Suppressor macrophage (primary cell): Measurements from ENCODE around the gene SPTA1.

ENCODE experiments used
- DNase-seq, 4 experiments: peaks; one replicate each; pipeline ENCODE4 v3.0.0-alpha.2; 2020 to 2022

The SPTA1 gene

DNA sequence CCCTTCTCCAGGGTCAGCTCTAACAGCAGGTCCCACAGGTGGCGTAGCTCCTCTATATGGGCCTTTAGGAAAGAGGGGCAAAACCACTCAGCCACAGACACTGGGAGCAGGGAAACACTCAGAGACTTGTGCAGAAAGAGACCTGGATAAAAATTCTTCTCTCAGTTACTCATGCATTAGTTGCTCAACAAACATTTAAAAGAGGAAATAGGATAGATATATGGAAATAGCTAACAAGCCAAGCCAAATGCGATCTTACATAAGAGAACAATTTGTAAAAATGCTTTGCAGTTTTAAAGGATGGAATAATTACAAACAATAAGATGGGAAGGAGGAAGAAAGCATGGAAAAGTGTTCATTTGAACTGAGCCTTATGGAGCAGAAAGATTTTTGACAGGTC lies 4.9 kb downstream of the SPTA1 start:
- DNase-seq, result peak; percentile 8 to 71 (median 36)

DNA sequence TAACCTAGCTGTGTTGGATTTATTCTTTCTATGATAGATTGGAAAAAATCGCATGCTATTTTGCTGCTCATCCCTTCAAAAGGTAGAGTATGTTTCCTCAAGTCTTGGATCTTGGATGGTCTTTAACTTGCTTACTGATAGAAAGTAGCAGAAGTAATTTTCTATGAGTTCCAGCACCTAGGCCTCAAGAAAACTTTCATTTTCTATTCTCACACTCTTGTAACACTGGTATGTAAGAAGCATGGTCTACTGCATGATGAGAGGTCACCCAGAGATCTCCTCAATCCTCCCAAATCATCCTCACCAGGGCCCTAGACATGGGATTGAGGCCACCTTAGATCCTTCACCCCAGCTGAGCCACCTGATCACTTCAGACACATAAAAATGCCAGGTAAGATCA lies 7.2 kb downstream of the SPTA1 start:
- no peak for DNase-seq

DNA sequence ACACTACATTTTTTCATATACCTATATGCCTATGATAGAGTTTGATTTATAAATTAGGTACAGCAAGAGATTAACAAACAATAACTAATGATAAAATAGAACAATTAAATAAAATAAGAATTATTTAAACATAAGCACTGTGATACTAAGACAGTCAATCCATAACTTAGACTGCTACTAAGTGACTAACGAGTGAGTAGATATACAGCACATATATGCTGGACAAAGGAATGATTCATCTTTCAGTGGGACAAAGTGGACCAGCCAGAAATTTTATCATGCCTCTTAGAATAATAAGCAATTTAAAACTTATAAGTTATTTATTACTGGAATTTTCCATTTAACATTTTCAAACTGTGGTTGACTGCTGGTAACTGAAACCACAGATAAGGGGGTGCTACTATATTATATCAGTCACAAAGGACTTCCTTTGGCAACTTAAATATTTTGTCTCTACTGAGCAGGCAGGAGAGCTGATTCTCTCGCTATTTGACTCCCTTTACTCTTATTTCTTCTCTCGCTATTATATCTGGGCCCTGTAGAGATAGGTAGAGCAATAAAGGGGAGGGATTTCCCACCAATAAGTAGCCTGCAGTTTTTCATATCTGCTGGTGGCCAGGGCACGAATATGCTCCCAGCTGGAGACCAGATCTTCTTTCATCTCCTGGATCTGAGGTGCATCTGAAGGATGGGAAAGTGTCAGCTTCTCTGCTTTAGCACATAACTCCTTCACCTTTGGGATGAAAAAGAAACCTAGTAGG lies 10.8 kb downstream of the SPTA1 start:
- no peak for DNase-seq

DNA sequence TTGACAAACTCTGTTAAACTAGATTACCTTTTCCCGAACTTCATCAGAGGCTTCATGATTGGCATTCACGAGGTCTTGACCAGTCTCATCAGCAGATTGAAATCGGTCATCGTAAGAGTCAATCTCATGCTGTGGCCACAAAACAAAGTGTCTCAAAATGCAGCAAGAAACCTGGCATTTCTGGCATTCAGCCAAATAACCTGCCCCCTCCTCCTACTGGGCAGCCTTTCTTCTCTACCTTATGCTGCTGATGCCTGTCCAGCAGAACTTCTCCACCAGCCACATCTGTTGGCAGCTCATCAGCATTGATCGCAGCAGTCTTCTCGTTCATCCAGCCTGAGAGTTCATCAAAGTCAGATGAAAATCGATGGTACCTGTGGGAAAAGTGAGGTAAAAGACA lies 12.2 kb downstream of the SPTA1 start:
- no peak for DNase-seq

DNA sequence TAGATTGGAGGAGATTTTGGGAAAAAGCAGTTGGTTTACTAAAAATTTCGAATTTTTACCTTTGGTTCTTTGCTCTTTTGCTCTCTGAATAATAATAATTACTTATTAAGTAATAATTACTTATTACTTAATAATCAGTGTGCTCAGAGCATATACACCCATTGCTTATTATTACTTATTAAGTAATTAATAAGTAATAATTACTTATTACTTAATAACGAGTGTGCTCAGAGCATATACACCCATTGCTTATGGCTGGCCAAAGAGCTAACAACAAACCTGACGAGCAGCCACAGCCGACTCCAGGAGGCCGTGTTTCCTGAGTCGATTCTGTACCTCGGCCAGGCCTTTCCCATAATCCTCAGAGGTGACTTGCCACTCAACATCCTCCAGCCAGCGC lies 20.5 kb downstream of the SPTA1 start:
- no peak for DNase-seq

DNA sequence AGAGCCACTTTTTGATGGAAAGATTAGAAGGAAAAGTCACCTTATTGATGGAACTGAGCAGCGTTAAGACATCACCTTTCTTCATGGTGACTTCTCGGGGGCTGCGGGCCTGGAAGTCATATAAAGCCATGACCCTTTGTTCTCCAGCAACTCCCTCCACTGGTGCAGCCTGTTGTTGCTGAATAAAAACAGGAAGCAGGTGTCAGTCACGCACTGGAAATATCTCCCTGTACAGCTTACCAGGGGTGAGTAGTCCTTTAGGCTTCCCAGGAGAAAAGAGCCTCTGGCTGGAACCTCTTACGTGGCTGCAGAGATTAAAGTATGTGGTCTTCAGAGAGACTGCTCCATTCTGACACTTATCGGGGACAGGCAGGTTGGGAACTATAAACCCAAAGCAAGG lies 31.9 kb downstream of the SPTA1 start:
- peak; percentile 50 to 65 (median 60) for DNase-seq

DNA sequence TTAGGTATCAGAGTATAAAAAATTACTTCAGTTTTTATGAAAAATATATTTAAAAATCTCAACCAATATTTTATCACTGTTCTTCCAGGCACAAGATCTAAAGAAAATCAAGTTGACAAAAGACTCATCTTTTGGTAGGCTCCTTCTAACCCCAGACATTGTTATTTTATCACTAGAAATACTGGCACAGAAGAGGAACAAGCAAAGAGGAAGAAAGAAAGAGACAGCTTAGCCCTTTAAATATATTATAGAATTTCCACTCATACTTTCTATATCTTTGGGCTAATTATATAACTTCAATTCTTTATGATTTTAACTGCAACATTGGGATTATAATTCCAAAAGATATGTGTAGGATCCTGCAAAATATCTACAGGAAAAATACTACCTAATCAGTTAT lies 32.4 kb downstream of the SPTA1 start:
- DNase-seq, result peak in 2 of 4 experiments; percentile 34 to 53

DNA sequence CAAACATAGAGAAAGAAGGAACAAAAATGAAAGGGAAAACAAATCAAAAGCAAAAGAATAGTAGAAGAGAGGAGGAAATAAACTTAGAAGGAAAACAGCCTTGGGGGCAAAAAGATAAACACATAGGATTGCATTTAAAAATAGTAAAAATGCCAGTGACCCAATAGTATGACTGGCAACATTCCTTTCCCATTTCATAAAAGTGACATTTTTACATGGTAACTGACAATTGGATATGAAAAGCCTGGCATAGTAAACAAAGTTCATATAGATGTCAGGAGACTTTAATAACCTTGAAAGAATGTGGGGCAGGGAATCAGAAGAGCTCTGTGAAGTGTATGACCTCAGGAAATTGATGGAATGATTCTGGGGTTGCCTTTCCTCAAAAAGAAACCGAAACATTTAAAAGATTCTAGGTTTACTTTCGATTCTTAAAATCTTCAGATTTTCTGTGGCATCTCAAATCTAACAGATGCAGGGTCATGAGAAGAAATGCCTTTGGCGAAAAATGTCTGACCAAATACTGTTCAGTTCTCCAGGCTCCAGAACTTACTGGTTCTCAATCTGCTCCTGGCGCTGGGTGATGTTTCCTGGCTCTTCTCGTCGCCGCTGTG lies 33.7 kb downstream of the SPTA1 start:
- DNase-seq, result no peak

DNA sequence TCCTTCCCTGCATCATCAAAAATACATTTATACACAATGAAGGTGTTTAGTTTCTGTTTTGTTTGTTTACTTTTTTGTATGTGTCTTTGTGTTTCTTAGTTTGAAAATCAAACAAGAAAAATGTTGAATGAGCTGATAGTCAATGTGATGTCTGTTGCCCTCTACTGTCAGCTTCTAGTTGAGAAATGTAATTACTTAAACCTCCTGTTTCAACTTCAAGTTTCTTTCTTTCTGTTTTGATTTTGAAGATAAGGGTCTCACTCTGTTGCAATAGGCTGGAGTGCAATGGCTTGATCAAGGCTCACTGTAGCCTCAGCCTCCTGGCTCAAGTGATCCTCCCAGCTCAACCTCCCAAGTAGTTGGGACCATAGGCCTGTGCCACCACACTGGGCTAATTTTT lies 37.5 kb downstream of the SPTA1 start:
- DNase-seq, result peak in 2 of 4 experiments; percentile 6 to 16

DNA sequence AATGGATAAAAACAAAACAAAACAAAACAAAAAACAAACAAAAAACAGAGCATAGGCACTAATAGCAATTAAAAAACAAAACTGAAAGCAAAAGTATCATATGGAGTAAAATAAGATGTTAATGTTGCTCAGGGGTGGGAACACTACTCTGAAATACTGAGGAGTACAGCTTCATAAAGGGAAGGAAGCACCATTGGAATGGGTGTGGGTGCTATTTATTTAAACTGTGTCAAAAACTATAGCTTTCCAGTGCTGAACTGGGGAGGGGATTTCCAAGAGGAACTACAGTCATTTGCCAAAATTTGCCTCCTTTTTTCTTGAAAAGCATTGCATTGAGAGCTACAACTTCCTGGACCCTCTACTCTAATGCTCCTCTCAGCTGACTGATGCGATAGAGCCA lies 40.0 kb downstream of the SPTA1 start:
- DNase-seq, result peak; percentile 53 to 83 (median 70)

DNA sequence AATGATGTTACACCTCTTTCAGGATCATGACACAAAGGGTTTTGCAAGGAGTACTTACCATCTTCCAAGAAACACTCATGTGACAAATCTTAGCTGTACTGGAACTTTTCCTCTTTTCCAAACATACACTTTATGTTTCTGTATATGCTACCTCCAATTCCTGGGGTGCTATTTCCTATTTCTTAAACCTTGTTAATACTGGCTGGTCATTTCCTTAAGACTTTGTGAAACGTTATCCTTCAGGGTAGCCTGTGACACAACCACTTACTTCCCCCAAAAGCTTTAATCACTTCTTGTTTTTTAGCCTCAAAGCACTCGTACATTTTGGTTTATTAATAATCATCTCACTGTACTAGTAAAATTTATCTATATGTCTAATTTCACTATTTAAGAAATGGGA lies 42.1 kb downstream of the SPTA1 start:
- DNase-seq, result peak; percentile 46 to 87 (median 68)

DNA sequence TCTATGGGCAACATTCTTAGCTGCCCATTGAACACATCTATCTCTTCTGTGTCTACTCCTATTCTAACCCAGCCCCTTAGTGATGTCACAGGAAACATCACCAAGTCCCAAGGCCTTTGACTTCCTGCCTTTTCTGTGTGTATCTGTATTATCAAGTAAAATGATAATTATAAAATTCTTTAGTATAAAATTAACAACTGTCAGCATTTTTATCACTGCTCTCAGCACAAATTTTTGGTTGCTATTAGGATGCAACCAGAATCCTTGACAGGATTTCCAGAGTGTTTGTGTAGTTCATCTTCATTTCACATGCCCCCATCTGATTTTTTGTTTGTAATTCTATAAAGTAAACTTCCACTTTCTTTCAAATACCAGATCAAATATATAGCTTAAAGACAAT lies 47.6 kb downstream of the SPTA1 start:
- DNase-seq, result no peak

DNA sequence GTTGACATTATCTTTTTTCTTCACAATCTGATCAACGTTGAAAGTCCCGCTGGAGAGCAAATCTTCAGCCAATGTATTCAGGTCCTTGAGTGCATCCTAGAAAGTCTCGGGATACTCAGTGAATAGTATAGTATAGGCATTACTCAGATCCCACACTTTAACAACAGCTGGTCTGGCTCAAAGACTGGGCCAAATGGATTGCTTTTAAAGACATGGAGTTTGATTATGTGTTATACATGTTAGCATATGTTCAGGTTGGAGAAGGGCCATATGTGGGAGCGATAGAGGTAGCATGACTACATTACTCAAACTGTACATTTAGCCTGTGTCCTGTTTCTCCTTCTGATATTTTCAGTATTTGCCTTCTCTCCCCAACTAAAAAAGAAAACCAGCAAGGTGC lies 48.4 kb downstream of the SPTA1 start:
- DNase-seq, result no peak

DNA sequence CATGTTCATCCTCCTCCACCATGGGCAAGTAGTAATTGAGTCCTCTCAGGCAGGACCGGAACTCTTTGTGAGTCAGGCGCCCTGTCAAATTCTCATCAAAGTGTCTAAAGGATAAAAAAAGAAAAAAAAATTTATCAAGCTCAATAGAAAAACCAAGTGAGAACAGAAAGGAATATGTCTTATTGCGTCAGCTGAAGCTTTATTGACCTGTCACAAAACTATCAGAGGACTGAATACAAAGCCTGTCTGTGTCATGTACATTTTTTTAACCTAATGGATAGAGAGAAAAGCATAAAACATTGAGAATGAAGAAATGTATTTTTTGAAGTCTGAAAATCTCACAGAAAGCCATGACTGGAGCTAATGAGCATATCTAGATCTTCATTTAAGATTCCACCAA lies 72.8 kb downstream of the SPTA1 start:
- no peak for DNase-seq

DNA sequence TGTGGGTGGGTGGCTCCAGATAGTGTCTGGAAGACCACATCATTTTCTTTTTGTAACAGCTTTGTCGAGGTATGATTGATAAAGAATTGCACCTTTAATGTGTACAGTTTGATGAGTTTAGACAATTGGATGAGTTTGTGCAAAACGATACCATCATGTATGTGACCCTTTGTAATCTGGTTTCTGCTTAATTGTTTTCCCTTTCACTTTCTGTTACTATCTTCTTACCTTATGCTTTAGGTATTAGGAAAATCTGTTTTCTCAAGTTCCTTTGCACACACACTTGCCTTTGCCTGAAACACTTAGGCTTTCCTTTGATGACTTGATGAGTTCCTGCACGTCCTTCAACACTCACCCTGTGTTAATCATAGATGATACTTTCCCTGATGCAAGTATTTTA lies 74.6 kb downstream of the SPTA1 start:
- no peak for DNase-seq

DNA sequence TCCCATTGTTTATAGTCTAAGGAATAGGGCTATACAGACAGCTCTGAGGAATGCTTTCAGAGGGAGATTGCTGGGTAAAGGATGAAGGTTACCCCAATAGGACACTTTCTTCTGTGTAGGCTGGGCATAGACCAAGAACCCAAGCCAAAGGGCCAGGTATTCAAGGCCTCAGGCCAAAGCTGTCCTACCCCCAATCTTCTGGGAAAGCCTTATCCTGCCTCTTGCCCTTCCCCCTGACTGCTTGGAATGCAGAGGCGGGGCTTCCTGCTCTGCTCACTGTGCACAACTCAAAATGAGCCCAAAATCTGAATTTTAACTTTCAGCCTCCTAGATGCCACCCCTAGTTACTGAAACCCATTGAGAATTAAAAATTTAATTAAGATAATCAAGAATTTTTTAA lies 79.2 kb downstream of the SPTA1 start:
- no peak for DNase-seq

DNA sequence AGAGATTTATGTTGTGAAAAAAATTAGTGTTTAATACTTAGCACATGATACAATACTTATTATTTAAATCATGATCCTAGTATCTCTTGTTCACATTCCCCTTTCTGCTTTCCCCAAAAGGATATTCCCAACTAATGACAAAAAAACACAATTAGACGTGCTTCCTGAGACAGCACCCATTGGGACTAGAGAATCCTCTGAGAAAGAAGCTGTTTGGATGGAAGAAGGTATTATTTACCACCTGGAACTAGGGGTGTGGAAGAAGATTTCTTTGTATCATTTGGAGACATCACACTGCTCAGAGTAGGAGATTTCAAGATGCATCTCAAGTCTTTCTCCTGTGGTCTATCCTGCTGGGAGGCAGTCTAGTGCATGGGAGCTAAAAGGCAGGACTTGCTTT lies 81.5 kb downstream of the SPTA1 start, which contains the start of gene OR10Z1:
TSS of gene OR10Z1 (plus strand) at position 301 of the 400 bp plus-strand sequence. CDS start 1,171 bp downstream, outside the sequence.
- DNase-seq, result no peak

DNA sequence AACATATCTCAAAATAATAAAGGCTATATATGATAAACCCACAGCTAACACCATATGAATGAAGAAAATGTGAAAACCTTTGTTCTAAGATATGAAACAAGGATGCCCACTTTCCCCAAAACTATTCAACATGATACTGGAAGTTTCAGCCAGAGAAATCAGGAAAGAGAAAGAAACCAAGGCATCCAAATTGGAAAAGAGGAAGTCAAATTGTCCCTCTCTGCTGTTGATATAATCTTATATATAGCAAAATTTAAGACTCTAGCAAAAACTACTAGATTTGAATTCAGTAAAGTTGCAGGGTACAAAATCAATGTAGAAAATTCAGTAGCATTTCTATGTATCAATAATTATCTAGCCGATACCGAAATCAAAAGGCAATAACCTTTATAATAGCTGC lies 85.8 kb downstream of the SPTA1 start:
- no peak for DNase-seq

DNA sequence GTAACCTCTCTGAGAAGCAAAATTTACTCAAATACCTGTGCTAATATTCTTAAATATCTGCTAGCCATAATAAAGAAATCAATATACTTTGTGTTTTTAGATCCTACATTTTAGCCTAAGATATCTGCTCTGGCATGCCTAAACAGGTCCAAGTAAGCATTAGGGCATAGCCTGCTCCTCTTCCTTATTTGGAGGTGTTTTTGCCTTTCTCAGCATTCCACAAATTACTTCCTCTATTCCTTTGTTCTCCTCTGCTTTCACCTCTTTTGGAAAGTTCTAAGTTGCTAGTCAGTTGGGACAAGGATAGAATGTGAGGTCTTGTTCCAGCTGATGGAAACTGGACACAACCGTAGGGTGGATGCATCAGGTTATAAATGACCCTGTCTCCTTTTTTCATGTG lies 99.6 kb downstream of the SPTA1 start:
- no peak for DNase-seq

DNA sequence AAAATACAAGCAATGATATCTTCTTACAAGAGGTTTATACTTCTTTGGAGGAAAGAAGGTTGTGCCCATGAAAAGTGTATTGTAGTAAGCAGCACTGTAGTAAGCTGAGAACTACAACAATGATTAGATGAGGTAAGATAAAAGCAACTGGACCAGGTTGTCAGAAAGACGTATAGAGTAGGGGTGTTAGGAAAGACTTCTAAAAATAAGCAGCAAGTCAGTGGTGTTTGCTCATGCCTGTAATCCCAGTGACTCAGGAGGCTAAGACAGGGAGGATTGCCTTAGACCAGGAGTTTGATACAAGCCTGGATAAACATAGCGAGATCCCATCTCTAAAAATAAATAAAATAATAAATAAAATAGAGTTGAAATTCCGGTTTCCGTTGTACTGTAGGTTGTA lies 102.6 kb downstream of the SPTA1 start:
- DNase-seq, result no peak

DNA sequence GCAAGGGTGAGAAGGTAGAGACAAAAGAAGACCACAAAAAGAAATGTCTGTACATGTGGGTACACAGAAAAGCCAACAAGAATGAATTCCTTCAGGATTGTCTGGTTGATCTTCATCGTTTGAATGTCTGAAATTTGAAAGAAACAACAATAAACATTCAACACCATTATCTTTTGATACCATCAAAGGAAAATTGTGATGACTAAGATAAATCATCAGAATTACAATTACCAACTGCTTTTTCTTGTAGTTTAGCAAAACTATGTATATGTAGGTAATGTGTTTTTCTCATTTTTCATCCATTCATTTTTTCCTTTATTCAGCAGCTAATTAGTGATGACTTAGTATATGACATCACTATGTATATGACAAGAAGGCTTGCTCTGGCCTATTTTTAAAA lies 106.8 kb downstream of the SPTA1 start, which contains the start of gene OR10X1:
TSS of gene OR10X1 (minus strand) at position 167 of the 400 bp plus-strand sequence. CDS start at position 167, 0 bp downstream.
- DNase-seq, result no peak

DNA sequence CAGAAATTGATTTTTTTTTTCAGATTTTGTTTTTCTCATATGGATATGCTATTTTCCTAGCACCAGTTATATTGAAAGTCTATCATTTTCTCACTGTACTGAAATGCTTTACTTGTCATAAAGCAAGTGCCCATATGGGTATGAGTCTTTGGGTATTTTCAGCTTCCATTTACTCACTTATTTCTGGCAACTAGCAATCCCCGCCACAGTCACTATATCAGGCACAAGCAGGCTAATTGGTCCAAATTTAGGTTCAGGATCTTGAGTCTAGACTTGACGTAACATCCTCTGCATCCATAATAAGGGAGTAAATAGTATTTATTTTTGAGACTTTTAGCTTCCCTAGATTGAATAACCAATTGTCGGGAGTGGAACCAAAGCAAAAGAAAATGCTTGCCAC lies 109.0 kb downstream of the SPTA1 start:
- DNase-seq, result no peak

DNA sequence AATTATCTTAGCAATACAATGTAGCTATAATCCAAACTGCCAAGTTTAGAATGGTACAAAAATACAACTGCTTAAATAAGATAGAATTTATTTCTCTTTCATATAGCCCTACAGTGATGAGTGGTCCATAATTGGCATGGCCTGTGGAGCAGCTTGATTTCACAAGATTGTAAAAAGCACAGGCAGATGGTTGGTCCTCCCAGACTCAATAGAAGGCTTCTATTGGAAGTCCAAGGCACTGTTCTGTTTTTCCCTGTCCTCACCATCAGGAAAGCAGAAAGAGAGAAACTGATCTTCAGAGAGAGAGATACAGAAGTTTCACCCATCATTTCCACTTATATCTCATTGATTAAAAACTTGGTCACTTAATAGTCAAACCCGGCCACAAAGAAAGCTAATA lies 114.3 kb downstream of the SPTA1 start:
- DNase-seq, result no peak

DNA sequence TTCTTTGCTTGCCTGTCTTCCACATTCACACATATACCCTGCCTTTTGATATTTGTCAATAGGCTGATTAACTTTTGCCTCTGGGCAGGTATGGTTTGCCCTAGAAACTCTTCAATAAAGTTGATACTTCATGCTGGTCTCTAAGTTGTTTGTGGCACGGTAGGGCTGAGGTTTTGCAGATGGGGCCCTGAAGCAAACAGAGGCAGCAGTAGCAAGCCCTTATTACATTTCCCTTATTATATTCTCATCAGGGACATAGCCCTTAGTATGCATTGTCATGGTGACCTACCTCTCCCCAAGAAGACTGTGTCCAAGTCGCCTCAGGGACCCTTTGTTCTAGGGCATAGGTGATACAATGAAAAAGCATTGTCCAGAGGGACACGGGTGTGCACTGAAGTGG lies 116.0 kb downstream of the SPTA1 start, which contains the start of gene OR6P1:
TSS of gene OR6P1 (minus strand) at position 101 of the 400 bp plus-strand sequence. CDS start 6,976 bp downstream, outside the sequence.
- DNase-seq, result no peak
